ENCODE measurements around the gene MRPL58. TPM values are rescaled to one million over a fixed set of nuclear protein-coding genes. Genes with fewer than 3 reads are reported as not detected.
"Not testable (repeated sequence)": the region's sequence is repeated elsewhere in the genome, so short reads cannot be mapped to it uniquely, and the experiment has no call there.

The MRPL58 gene
- total RNA-seq, 1 donor from 2014 or later: 20.9 TPM

GRCh38 chr17:75010683-75011400 is 1.6 kb upstream of the MRPL58 start:
- Histone ChIP-seq H3K36me3 (ENCODE audit: control insufficient read depth in 3 of 3, insufficient read depth in 3 of 3, low read length in 3 of 3) (peaks cover 0 to 3% (median 2%) of the 10 kb centered on the region in 3 donors), H3K4me3 (ENCODE audit: low read length in 3 of 3) (no peak overlapping the region), H3K9me3 (ENCODE audit: control insufficient read depth in 3 of 3, low read length in 3 of 3) (no peaks in the 10 kb centered on the region), H3K4me1 (ENCODE audit: control insufficient read depth in 3 of 3, insufficient read depth in 3 of 3, low read length in 3 of 3) (peaks cover 20 to 25% (median 24%) of the 10 kb centered on the region in 3 donors), H3K27me3 (ENCODE audit: control insufficient read depth in 3 of 3, insufficient read depth in 3 of 3, low read length in 3 of 3) (no peaks in the 10 kb centered on the region), H3K9ac (ENCODE audit: low read depth in 1 of 3, low read length in 3 of 3) (peak overlapping the region in 1 of 3 donors; percentile 25), H3K27ac (ENCODE audit: low read depth, low read length) (peak overlapping the region; percentile 89)

- Histone ChIP-seq H3K4me3 (ENCODE audit: low read length in 3 of 3) (peak overlapping the region; percentile 94 to 98 (median 96)), H3K9me3 (ENCODE audit: control insufficient read depth in 3 of 3, low read length in 3 of 3) (no peaks in the 10 kb centered on the region), H3K4me1 (ENCODE audit: control insufficient read depth in 3 of 3, insufficient read depth in 3 of 3, low read length in 3 of 3) (peaks cover 20 to 25% (median 24%) of the 10 kb centered on the region in 3 donors), H3K27me3 (ENCODE audit: control insufficient read depth in 3 of 3, insufficient read depth in 3 of 3, low read length in 3 of 3) (no peaks in the 10 kb centered on the region), H3K36me3 (ENCODE audit: control insufficient read depth in 3 of 3, insufficient read depth in 3 of 3, low read length in 3 of 3) (peaks cover 2 to 6% (median 4%) of the 10 kb centered on the region in 3 donors), H3K27ac (ENCODE audit: low read depth, low read length) (peak overlapping the region; percentile 89), H3K9ac (ENCODE audit: low read depth in 1 of 3, low read length in 3 of 3) (peak overlapping the region; percentile 82 to 93 (median 87))
These were observed 922 bp upstream of the MRPL58 start for GRCh38 chr17:75011401-75012095.

GRCh38 chr17:75012096-75012345 is 449 bp upstream of the MRPL58 start:
- H3K9ac ChIP-seq (ENCODE audit: low read depth in 1 of 3, low read length in 3 of 3): peak overlapping the region; percentile 82 to 93 (median 87)
- peak overlapping the region; percentile 89 for H3K27ac ChIP-seq (ENCODE audit: low read depth, low read length)
- H3K27me3 ChIP-seq (ENCODE audit: control insufficient read depth in 3 of 3, insufficient read depth in 3 of 3, low read length in 3 of 3): no peaks in the 10 kb centered on the region
- H3K9me3 ChIP-seq (ENCODE audit: control insufficient read depth in 3 of 3, low read length in 3 of 3): no peaks in the 10 kb centered on the region
- peaks cover 20 to 25% (median 24%) of the 10 kb centered on the region in 3 donors for H3K4me1 ChIP-seq (ENCODE audit: control insufficient read depth in 3 of 3, insufficient read depth in 3 of 3, low read length in 3 of 3)
- peaks cover 5 to 9% (median 7%) of the 10 kb centered on the region in 3 donors for H3K36me3 ChIP-seq (ENCODE audit: control insufficient read depth in 3 of 3, insufficient read depth in 3 of 3, low read length in 3 of 3)
- peak overlapping the region; percentile 94 to 98 (median 96) for H3K4me3 ChIP-seq (ENCODE audit: low read length in 3 of 3)

GRCh38 chr17:75013092-75013559 is 656 bp downstream of the MRPL58 start:
- peak overlapping the region; percentile 94 to 98 (median 96) for H3K4me3 ChIP-seq (ENCODE audit: low read length in 3 of 3)
- peak overlapping the region; percentile 89 for H3K27ac ChIP-seq (ENCODE audit: low read depth, low read length)
- peaks cover 20 to 25% (median 24%) of the 10 kb centered on the region in 3 donors for H3K4me1 ChIP-seq (ENCODE audit: control insufficient read depth in 3 of 3, insufficient read depth in 3 of 3, low read length in 3 of 3)
- H3K27me3 ChIP-seq (ENCODE audit: control insufficient read depth in 3 of 3, insufficient read depth in 3 of 3, low read length in 3 of 3): no peaks in the 10 kb centered on the region
- H3K9me3 ChIP-seq (ENCODE audit: control insufficient read depth in 3 of 3, low read length in 3 of 3): no peaks in the 10 kb centered on the region
- peak overlapping the region; percentile 82 to 94 (median 93) for H3K9ac ChIP-seq (ENCODE audit: low read depth in 1 of 3, low read length in 3 of 3)
- H3K36me3 ChIP-seq (ENCODE audit: control insufficient read depth in 3 of 3, insufficient read depth in 3 of 3, low read length in 3 of 3): peaks cover 5 to 9% (median 7%) of the 10 kb centered on the region in 3 donors

GRCh38 chr17:75019146-75019545 is 6.7 kb downstream of the MRPL58 start:
- H3K9me3 ChIP-seq (ENCODE audit: control insufficient read depth in 3 of 3, low read length in 3 of 3): no peaks in the 10 kb centered on the region
- no peak overlapping the region for H3K27ac ChIP-seq (ENCODE audit: low read depth, low read length)
- no peak overlapping the region for H3K9ac ChIP-seq (ENCODE audit: low read depth in 1 of 3, low read length in 3 of 3)
- H3K27me3 ChIP-seq (ENCODE audit: control insufficient read depth in 3 of 3, insufficient read depth in 3 of 3, low read length in 3 of 3): no peaks in the 10 kb centered on the region
- peaks cover 36 to 44% (median 42%) of the 10 kb centered on the region in 3 donors for H3K36me3 ChIP-seq (ENCODE audit: control insufficient read depth in 3 of 3, insufficient read depth in 3 of 3, low read length in 3 of 3)
- H3K4me3 ChIP-seq (ENCODE audit: low read length in 3 of 3): no peak overlapping the region
- no peaks in the 10 kb centered on the region for H3K4me1 ChIP-seq (ENCODE audit: control insufficient read depth in 3 of 3, insufficient read depth in 3 of 3, low read length in 3 of 3)

GRCh38 chr17:75019710-75020109 is 7.2 kb downstream of the MRPL58 start:
- Histone ChIP-seq H3K27ac (ENCODE audit: low read depth, low read length) (no peak overlapping the region), H3K9me3 (ENCODE audit: control insufficient read depth in 3 of 3, low read length in 3 of 3) (no peaks in the 10 kb centered on the region), H3K4me3 (ENCODE audit: low read length in 3 of 3) (no peak overlapping the region), H3K27me3 (ENCODE audit: control insufficient read depth in 3 of 3, insufficient read depth in 3 of 3, low read length in 3 of 3) (no peaks in the 10 kb centered on the region), H3K9ac (ENCODE audit: low read depth in 1 of 3, low read length in 3 of 3) (no peak overlapping the region), H3K4me1 (ENCODE audit: control insufficient read depth in 3 of 3, insufficient read depth in 3 of 3, low read length in 3 of 3) (no peaks in the 10 kb centered on the region), H3K36me3 (ENCODE audit: control insufficient read depth in 3 of 3, insufficient read depth in 3 of 3, low read length in 3 of 3) (peaks cover 36 to 44% (median 41%) of the 10 kb centered on the region in 3 donors)

- H3K9me3 ChIP-seq (ENCODE audit: control insufficient read depth in 3 of 3, low read length in 3 of 3): no peaks in the 10 kb centered on the region
- no peak overlapping the region for H3K4me3 ChIP-seq (ENCODE audit: low read length in 3 of 3)
- H3K9ac ChIP-seq (ENCODE audit: low read depth in 1 of 3, low read length in 3 of 3): no peak overlapping the region
- no peaks in the 10 kb centered on the region for H3K27me3 ChIP-seq (ENCODE audit: control insufficient read depth in 3 of 3, insufficient read depth in 3 of 3, low read length in 3 of 3)
- H3K27ac ChIP-seq (ENCODE audit: low read depth, low read length): no peak overlapping the region
- peaks cover 36 to 44% (median 39%) of the 10 kb centered on the region in 3 donors for H3K36me3 ChIP-seq (ENCODE audit: control insufficient read depth in 3 of 3, insufficient read depth in 3 of 3, low read length in 3 of 3)
- no peaks in the 10 kb centered on the region for H3K4me1 ChIP-seq (ENCODE audit: control insufficient read depth in 3 of 3, insufficient read depth in 3 of 3, low read length in 3 of 3)
These were observed 8.1 kb downstream of the MRPL58 start for GRCh38 chr17:75020331-75021110.

GRCh38 chr17:75024686-75025397 is 12.4 kb downstream of the MRPL58 start:
- Histone ChIP-seq H3K9me3 (ENCODE audit: control insufficient read depth in 3 of 3, low read length in 3 of 3) (no peaks in the 10 kb centered on the region), H3K36me3 (ENCODE audit: control insufficient read depth in 3 of 3, insufficient read depth in 3 of 3, low read length in 3 of 3) (peaks cover 24 to 29% (median 25%) of the 10 kb centered on the region in 3 donors), H3K27ac (ENCODE audit: low read depth, low read length) (no peak overlapping the region)

GRCh38 chr17:75025398-75025734 is 12.9 kb downstream of the MRPL58 start:
- not testable (repeated sequence) for H3K4me3 ChIP-seq (ENCODE audit: low read length in 3 of 3); H3K4me1 ChIP-seq (ENCODE audit: control insufficient read depth in 3 of 3, insufficient read depth in 3 of 3, low read length in 3 of 3); H3K27ac ChIP-seq (ENCODE audit: low read depth, low read length); H3K9me3 ChIP-seq (ENCODE audit: control insufficient read depth in 3 of 3, low read length in 3 of 3); H3K27me3 ChIP-seq (ENCODE audit: control insufficient read depth in 3 of 3, insufficient read depth in 3 of 3, low read length in 3 of 3); H3K9ac ChIP-seq (ENCODE audit: low read depth in 1 of 3, low read length in 3 of 3)
- H3K36me3 ChIP-seq (ENCODE audit: control insufficient read depth in 3 of 3, insufficient read depth in 3 of 3, low read length in 3 of 3): peaks cover 19 to 24% (median 21%) of the 10 kb centered on the region in 3 donors

More at GRCh38 chr17:75024686-75025397, 12.4 kb downstream of the MRPL58 start:
- H3K4me1 ChIP-seq (ENCODE audit: control insufficient read depth in 3 of 3, insufficient read depth in 3 of 3, low read length in 3 of 3): no peaks in the 10 kb centered on the region
- no peaks in the 10 kb centered on the region for H3K27me3 ChIP-seq (ENCODE audit: control insufficient read depth in 3 of 3, insufficient read depth in 3 of 3, low read length in 3 of 3)
- no peak overlapping the region for H3K4me3 ChIP-seq (ENCODE audit: low read length in 3 of 3)
- H3K9ac ChIP-seq (ENCODE audit: low read depth in 1 of 3, low read length in 3 of 3): no peak overlapping the region

Measured in skeletal muscle tissue (tissue), 4 donors.